ENCODE measurements around the gene PLAAT3.
"Not testable (repeated sequence)": the region's sequence is repeated elsewhere in the genome, so short reads cannot be mapped to it uniquely, and the experiment has no call there.

PLAAT3 gene

DNA sequence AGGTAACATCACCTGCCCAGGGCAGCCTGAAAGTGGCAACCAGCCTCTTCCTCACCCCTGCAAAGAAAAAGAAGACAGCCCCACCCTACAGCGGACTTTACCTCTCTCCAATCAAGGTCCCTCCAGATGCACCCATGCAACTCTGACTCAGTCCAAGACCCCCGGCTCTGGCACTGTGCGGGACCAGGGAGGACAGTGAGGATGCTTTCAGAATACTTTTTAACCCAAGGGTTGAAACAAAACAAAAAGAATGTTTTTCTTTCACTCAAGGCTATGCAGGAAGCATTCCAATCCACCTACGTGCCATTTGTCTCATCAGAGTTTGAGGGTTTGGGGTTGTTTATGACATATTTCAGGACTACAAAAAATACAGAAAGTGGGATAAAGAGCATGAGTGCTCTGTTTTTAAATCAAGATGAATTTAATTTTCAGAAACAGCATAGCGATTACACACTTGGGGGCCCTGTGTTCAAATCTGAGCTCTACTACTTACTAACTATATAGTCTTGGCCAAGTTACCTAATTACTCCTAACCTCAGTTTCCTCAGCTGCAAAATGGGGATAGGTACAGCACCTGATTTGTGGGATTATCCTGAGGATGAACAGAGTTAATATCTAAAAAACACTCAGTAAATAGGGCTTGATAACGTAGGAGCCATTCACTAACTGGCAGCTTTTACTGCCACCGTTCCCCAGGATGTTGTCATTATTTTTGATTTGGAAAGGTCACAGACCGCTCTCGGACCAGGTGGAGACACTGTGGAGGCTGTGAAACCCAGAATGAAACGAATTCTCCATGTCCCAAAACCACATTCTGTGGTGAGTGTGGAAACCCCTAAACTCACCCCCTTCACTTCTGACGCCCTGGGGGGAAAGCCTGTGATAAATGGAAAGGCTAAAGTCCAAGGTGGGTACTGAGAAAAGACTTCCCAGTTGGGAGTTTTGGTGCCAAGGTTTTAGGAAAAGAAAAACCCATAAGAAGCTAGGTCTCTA lies 5.6 kb downstream of the PLAAT3 start:
- no peak for DNase-seq

DNA sequence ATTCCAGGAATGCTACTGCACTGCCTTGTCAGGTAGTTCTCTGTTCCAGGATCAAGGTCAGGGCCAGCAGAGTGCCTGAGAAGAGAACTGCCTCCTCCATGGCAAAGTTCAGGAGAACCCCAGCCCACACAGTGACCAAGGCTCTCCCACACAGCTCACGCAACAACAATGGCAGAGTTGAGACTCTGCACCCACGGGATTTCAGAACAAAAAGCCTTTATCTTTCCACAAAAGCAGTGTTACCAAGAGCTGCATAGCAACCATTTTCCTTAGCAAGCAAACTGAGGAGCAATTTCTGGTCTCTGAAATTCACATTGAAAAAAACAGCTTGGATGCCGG lies 11.1 kb downstream of the PLAAT3 start:
- no peak for DNase-seq

GRCh38 chr11:63602290-63603179 lies 11.7 kb downstream of the PLAAT3 start:
- not testable (repeated sequence) for DNase-seq

DNA sequence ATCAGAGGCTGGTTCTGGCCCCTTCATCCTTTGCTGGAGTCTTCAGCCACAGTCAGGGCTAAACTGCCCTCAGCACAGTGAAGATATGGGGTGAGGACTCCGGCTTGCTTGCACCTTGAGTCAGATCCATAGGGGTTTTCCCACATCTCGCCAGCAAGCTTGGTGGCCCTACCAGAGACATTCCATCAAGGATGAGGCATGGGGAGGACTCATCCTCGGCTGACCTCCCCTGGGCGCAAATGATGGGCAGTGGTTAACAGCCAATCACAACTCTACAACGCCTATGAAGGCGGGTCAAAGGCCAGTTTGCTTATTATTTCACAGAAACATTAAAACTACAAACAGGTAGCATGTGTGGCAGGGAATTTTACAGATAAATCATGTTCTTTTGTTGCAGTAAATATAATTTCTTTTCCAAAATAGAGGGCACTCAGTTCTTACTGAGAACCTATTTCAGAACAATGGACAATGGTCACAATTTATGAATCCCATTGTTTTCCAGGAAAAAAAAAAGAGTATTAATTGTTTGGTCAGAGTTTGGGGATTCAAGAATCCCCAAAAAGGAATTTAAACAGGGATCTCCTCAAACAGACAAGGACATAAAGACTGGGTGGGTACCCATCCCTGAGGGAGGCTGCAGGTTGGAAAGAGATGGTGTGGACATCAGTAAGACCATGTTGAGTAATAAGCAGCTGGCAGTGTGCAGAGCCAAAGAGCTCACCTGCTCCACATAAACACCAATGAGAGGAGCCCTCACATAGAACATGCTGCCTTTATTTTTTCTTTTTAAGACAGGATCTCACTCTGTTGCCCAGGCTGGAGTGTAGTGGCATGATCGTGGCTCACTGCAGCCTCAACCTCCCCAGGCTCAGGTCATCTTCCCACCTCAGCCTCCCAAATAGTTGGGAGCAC lies 14.8 kb downstream of the PLAAT3 start:
- DNase-seq, result no peak

GRCh38 chr11:63598556-63598955 lies 15.7 kb downstream of the PLAAT3 start:
- no peak for DNase-seq

DNA sequence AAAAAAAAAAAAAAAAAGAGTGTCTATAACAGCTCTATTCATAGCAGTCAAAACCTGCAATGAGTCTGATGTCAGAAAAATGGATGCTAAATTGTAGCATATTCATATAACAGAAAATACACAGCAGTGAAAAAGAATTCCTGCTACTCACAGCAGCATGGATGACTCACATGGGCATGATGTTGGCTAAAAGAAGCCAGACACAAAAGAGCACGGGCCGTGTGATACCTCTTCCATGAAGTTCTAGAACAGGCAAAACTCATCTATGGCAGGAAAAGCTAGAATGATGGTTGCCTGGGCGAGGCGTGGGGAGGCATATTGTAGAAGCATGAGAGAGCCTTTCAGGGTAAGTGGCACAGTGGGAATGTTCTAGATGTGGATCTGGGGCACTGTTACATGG lies 18.9 kb downstream of the PLAAT3 start:
- DNase-seq, result no peak

- no peak for DNase-seq
Measured at GRCh38 chr11:63592975-63593395, 21.2 kb downstream of the PLAAT3 start.

DNA sequence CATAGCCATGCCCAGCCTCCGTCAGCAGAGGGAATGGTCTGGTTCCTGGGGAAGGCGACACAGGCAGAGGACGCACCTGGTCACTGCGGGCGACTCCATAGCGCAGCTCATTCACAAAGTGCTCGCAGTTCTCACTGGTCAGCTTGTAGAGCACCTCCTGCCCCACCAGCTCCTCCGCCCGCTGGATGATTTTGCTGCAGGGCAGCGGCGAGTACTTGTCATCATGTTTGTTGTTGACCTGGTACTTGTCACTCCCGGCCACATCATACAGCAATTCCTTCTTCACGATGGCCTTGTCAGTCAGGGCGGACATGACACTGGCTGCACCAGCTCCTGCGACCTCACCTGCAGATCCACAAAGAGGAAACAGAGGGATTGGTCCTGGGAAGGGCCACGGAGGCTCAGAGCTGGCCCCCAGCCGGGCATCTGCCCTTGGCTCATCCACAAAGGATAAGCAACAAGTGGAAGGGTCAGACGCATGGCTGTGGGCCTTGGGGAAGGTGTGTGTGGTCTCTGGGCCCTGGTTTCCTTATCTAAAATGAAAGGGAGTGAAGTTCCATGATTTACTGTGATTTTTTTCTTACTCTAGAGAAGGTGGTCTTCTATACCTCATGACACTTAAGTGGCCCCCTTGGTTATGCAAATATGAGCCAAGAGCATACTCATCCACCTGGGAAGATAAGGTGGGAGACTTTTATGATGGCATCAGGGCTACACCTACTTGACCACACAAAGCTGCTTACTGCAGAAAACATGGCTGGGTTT lies 24.0 kb downstream of the PLAAT3 start:
- DNase-seq, result no peak

GRCh38 chr11:63589000-63589399 lies 25.2 kb downstream of the PLAAT3 start:
- no peak for DNase-seq

DNA sequence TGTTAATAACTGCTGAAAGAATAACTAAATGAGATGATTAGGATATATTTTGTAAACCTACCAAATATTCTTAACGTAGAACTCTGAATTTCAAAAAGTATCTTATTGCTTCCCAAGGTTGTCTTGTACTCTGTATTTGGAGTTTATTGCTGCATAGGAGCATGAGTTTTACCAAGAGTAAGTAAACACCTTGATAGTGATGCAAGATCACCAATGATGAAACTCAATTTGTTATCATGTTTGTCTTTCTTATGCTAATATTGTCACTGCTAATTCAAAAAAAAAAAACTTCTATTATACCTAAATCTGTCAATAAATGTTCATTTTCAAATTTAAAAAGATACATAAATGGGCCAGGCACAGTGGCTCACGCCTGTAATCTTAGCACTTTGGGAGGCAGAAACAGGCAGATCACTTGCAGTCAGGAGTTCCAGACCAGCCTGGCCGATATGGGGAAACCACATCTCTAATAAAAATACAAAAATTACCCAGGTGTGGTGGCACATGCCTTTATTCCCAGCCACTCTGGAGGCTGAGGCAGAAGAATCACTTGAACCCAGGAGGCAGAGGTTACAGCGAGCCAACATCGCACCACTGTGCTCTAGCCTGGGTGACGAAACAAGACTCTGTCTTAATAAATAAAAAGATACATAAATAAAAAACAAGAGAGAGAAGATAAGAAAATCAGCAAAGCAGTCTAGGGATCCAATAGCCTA lies 27.6 kb downstream of the PLAAT3 start:
- DNase-seq, result no peak

DNA sequence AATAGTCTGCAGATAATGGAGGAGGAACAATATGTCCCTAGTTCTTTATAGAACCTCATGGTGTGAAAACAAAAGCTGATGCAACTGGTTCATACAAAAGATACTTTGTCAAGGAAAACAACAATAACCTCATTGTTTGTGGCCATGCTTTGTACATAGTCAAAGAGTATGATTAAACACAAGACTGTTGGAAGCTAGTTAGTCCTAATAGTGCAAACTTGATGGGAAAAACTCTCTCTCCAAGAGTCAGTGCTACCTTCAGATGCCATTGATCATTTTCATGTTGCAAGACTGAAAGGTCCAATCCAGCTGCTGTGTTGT lies 30.9 kb downstream of the PLAAT3 start:
- DNase-seq, result no peak

GRCh38 chr11:63581224-63581623 lies 33.0 kb downstream of the PLAAT3 start:
- DNase-seq, result not testable (repeated sequence)

DNA sequence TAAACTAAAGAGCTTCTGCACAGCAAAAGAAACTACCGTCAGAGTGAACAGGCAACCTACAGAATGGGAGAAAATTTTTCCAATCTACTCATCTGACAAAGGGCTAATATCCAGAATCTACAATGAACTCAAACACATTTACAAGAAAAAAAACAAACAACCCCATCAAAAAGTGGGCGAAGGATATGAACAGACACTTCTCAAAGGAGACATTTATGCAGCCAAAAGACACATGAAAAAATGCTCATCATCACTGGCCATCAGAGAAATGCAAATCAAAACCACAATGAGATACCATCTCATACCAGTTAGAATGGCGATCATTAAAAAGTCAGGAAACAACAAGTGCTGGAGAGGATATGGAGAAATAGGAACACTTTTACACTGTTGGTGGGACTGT lies 35.4 kb downstream of the PLAAT3 start:
- not testable (repeated sequence) for DNase-seq

DNA sequence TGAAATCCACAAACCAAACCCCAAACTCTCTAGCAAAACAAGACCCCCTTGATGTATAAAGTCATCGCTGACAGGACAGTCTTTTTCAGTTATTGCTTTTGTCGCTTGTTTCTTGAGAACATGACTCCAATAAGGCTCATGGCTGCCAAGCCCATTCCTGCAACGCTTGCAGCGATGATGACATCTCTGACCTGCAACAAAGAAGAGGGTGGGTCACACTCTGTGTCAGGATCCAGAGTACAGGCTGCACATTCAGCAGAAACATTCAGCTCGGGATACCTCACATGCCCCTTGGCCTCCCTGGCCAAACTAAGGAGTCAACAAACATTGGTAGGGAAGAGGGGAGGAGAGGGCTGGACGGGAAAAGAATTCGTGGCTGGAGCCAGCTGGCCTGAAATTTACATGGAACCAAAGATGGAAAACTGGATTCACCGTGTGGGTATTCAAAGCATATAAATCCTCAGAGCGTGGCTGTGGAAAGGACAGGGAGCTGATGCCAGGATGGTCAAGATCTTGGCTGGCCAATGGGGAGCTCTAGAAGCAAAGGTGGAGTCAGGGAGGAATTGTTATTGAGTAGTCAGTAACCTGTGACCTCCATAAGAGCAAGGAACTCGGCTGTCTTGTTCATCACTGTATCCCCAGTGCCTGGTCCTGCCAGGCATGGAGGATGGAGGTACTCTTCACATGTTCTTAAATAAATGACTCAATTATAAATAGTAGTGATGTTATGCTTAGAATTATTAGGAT lies 39.2 kb downstream of the PLAAT3 start:
- DNase-seq, result no peak

DNA sequence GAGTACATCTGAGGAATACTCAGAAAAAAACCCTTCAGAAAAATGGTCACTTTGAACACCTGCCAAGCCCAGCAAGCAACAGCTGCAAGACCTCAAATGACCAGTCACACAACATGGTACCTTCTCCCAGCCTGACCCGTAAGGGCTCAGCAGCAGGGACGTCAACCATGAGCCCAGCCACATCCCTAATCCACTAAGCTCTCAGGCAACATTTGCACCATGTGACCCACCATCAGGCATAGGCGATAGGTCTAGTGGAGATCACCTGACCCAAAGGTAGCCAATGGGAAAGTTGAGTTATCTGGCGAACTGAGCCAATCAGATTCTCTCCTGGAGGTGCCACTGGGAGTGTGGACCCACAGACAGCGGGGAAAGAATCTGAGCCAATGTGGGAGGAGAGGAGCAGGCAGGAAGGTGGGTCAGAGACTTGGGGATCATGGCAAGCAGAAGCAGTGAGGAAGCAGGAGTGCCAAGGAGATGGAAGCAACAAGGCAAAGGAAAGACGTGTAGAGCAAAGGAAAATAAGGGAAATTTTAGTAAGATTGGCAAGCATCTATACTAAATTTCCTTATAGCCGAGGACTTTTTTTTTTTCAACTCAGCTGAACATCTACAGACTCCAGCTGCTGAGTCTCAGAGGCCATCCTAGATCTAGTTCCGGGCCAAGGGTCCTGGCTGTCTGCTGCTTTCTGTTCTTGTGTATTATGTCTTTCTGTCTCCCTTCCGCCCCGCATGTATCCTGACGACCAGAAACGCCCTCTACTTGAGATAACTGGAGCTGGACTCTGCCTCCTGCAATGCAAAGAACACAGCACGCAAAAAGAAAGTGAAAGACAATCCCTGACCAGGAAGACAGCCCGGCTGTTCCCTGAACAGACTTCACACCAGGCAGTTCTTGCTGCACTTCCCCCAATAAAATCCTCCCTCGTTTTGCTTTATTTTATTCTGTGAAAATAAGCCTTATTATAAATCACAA lies 40.1 kb downstream of the PLAAT3 start:
- no peak for DNase-seq

- DNase-seq, result no peak
Measured at GRCh38 chr11:63572026-63572688, 42.1 kb downstream of the PLAAT3 start.

DNA sequence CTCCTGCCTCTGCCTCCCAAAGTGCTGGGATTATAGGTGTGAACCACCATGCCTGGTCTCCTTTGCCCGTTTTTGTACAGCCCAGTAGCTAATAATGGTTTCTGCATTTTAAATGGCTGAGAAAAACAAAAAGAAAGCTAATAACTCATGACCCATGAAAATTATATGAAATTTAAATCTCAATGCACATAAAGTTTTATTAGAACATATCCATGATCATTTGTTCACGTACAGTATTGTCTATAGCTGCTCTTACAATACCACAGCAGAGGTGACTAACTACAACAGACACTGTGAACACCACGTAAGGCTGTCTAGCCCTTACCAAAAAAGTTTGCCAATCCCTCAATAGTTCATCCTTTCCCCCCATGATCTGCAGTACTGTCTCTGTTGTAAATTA lies 44.7 kb downstream of the PLAAT3 start:
- no peak for DNase-seq

- peak; percentile 38 for DNase-seq
Measured at GRCh38 chr11:63567044-63567840, 47.0 kb downstream of the PLAAT3 start.
